ENCODE measurements around the gene MISP. TPM values are rescaled to one million over a fixed set of nuclear protein-coding genes. Genes with fewer than 3 reads are reported as not detected.

Gene MISP
- total and polyA plus RNA-seq, 7 donors, result 0.08 to 0.13 (median 0.09) TPM; not detected in 4

DNA sequence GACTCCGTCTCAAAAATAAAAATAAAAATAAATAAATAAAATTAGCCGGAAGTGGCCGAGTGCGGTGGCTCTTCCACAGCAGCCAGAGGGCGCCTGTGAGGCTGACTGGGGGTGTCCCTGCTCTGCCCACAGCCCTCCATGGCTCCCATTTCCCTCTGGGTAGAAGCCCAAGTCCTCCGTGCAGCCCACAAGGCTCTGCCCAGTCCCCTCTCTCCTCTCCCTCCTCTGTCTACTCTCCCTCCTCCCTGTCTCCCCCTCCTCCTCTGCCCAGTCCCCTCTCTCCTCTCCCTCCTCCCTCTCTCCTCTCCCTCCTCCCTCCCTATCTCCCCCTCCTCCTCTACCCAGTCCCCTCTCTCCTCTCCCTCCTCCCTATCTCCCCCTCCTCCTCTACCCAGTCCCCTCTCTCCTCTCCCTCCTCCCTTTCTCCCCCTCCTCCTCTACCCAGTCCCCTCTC, 20.4 kb downstream of the MISP start:
- H3K4me3 ChIP-seq, result no peak overlapping the region
- DNase-seq (peak in 1 of 2 donors; percentile 72), ATAC-seq (peak in 3 of 4 donors; percentile 36 to 60 (median 51))
- intact Hi-C loops (cut with DNase I), result loop anchor here (5.0 kb wide), 2 partner anchors 86 to 211 kb away; partner anchors contain the start of genes WDR18 (in 2 of the 2) and CFD (in 1 of the 2)
- TF ChIP-seq, protein P1, sequence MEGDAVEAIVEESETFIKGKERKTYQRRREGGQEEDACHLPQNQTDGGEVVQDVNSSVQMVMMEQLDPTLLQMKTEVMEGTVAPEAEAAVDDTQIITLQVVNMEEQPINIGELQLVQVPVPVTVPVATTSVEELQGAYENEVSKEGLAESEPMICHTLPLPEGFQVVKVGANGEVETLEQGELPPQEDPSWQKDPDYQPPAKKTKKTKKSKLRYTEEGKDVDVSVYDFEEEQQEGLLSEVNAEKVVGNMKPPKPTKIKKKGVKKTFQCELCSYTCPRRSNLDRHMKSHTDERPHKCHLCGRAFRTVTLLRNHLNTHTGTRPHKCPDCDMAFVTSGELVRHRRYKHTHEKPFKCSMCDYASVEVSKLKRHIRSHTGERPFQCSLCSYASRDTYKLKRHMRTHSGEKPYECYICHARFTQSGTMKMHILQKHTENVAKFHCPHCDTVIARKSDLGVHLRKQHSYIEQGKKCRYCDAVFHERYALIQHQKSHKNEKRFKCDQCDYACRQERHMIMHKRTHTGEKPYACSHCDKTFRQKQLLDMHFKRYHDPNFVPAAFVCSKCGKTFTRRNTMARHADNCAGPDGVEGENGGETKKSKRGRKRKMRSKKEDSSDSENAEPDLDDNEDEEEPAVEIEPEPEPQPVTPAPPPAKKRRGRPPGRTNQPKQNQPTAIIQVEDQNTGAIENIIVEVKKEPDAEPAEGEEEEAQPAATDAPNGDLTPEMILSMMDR (IDR thresholded peaks at IDR 0.05), result peak; percentile 53
- no peak overlapping the region for H3K27ac ChIP-seq
- H3K27me3 ChIP-seq (ENCODE audit: insufficient read depth in 3 of 3, low read length in 2 of 3), result peaks cover 0 to 5% (median 0%) of the 10 kb centered on the region in 3 donors
- H3K36me3 ChIP-seq (ENCODE audit: insufficient read depth in 1 of 2, low read depth in 1 of 2), result no peaks in the 10 kb centered on the region
- H3K9me3 ChIP-seq, result no peaks in the 10 kb centered on the region
- H3K4me1 ChIP-seq, result no peaks in the 10 kb centered on the region
- 10 to 25% (median 12%) methylated on average over 5 to 6 of the region's 6 CpGs for WGBS, 3 donors

DNA sequence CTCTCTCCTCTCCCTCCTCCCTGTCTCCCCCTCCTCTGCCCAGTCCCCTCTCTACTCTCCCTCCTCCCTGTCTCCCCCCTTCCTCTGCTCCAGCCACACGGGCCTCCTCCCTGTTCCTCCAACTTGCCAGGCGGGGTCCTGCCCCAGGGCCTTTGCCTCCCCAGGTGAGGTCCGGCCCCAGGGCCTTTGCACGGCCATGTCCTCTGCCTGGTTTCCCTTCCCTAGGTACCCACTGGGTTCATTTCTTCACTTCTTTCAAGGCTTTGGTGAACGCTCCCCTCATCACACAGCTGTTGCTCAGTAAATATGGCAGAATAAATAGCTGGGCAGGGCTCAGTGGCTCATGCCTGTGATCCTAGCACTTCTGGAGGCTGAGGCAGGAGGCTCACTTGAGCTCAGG, 21.2 kb downstream of the MISP start:
- intact Hi-C loops (cut with DNase I), result loop anchor here (5.0 kb wide), 2 partner anchors 85 to 210 kb away; partner anchors contain the start of genes WDR18 (in 2 of the 2) and CFD (in 1 of the 2)
- Histone ChIP-seq H3K9me3 (no peaks in the 10 kb centered on the region), H3K27ac (no peak overlapping the region), H3K36me3 (ENCODE audit: insufficient read depth in 1 of 2, low read depth in 1 of 2) (no peaks in the 10 kb centered on the region), H3K4me1 (no peaks in the 10 kb centered on the region), H3K27me3 (ENCODE audit: insufficient read depth in 3 of 3, low read length in 2 of 3) (peaks cover 0 to 5% (median 0%) of the 10 kb centered on the region in 3 donors), H3K4me3 (no peak overlapping the region)
- DNase-seq (no peak), ATAC-seq (no peak)
- TF ChIP-seq, protein P1 (IDR thresholded peaks at IDR 0.05), result no peak
- WGBS, 3 donors, result 76 to 82% (median 82%) methylated on average over 5 of the region's 5 CpGs

DNA sequence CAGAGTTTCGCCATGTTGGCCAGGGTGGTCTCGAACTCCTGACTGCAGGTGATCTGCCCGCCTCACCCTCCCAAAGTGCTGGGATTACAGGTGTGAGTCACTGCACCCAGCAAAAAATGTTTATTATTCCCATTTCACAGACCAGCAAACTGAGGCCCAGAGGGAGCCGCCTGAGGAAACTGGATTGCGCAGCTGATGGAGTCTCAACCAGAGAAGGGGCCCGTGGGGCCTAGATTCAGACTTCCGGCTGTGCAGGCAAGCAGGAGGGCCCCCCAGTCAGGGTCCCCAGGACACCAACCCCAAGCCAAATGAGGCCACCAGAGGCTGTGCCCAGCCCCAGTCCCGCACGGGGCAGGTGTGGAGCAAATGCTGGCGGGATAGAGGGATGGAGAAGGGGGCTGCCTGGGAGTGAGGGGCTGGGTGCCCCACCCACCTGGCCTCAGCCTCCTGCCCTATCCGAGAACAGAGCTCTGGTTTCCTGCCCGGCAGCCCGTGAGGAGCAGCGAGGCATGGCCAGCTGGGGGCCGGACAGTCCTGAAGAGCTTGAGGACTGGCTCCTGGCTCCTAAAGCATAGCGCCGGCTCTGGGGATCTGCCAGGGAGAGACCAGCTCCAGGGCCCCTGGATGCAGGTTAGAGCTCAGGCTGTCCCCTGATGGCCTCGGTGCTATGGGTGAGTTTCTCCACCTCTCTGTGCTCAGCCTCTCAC, 22.0 kb downstream of the MISP start:
- Histone ChIP-seq H3K4me1 (no peaks in the 10 kb centered on the region), H3K27me3 (ENCODE audit: insufficient read depth in 3 of 3, low read length in 2 of 3) (peaks cover 0 to 5% (median 0%) of the 10 kb centered on the region in 3 donors), H3K4me3 (no peak overlapping the region), H3K27ac (no peak overlapping the region), H3K36me3 (ENCODE audit: insufficient read depth in 1 of 2, low read depth in 1 of 2) (no peaks in the 10 kb centered on the region), H3K9me3 (no peaks in the 10 kb centered on the region)
- intact Hi-C loops (cut with DNase I), result loop anchor here (5.0 kb wide), 2 partner anchors 84 to 209 kb away; partner anchors contain the start of genes WDR18 (in 2 of the 2) and CFD (in 1 of the 2)
- TF ChIP-seq, protein P1 (IDR thresholded peaks at IDR 0.05), result no peak
- 55 to 59% (median 56%) methylated on average over 18 of the region's 18 CpGs for WGBS, 3 donors
- DNase-seq, result no peak
- no peak for ATAC-seq

DNA sequence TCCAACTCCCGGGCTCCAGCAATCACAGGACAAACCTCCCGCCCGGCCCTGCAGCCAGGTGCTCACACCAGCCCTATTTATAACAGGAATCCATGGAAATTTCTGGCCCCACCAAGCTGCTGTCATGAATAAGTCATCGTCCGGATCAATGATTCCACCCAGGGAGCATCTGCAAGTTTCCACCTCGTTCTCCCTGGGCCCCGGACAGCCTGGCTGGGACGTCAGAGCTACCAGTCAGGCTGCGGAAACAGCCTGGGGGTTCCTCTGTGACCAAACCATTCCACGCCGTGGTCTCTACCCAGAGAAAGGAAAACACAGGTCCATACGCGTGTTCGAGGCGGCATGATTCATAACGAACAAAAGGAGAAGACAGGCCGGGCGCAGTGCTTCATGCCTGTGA, 25.6 kb downstream of the MISP start:
- Histone ChIP-seq H3K27ac (no peak overlapping the region), H3K4me3 (no peak overlapping the region), H3K27me3 (ENCODE audit: insufficient read depth in 3 of 3, low read length in 2 of 3) (peaks cover 0 to 11% (median 7%) of the 10 kb centered on the region in 3 donors), H3K9me3 (no peaks in the 10 kb centered on the region), H3K36me3 (ENCODE audit: insufficient read depth in 1 of 2, low read depth in 1 of 2) (no peaks in the 10 kb centered on the region), H3K4me1 (no peaks in the 10 kb centered on the region)
- ATAC-seq, result no peak
- TF ChIP-seq, protein P1 (IDR thresholded peaks at IDR 0.05), result no peak
- WGBS, 3 donors, result 72 to 85% (median 73%) methylated on average over 18 of the region's 18 CpGs
- no peak for DNase-seq
- intact Hi-C loops (cut with DNase I), result no loop called here
